Stimulated activated CD4-positive, alpha-beta T cell treated with anti-CD3 and anti-CD28 coated beads, Interleukin-12 subunit alpha, Interleukin-12 subunit beta, amount 100 ng/mL, for 24 hours (primary cell): Measurements from ENCODE around the gene MRPL17.

Experiments
- DNase-seq, 2 experiments: peaks; one replicate each; pipeline ENCODE4 v3.0.0-alpha.2; 2020; ENCODE audit warnings: low read depth in 2 of 2

Gene MRPL17

GRCh38 chr11:6682591-6682935 lies 577 bp downstream of the MRPL17 start:
- DNase-seq, result no peak

GRCh38 chr11:6681949-6682348 lies 1.2 kb downstream of the MRPL17 start:
- DNase-seq, result no peak

- DNase-seq, result no peak
Measured at GRCh38 chr11:6681505-6681904, 1.6 kb downstream of the MRPL17 start.

GRCh38 chr11:6677018-6677417 lies 6.1 kb downstream of the MRPL17 start:
- DNase-seq, result no peak

GRCh38 chr11:6674862-6675261 lies 8.3 kb downstream of the MRPL17 start:
- DNase-seq, result no peak

- DNase-seq, result no peak
Measured at GRCh38 chr11:6674219-6674597, 8.9 kb downstream of the MRPL17 start.

- DNase-seq, result no peak
Measured at GRCh38 chr11:6673523-6674218, 9.5 kb downstream of the MRPL17 start.

- no peak for DNase-seq
Measured at GRCh38 chr11:6671991-6672390, 11.1 kb downstream of the MRPL17 start.

GRCh38 chr11:6670202-6670830 lies 12.8 kb downstream of the MRPL17 start:
- DNase-seq, result no peak

GRCh38 chr11:6667733-6668374 lies 15.3 kb downstream of the MRPL17 start:
- no peak for DNase-seq

- DNase-seq, result no peak
Measured at GRCh38 chr11:6666302-6667183, 16.6 kb downstream of the MRPL17 start.

- DNase-seq, result no peak
Measured at GRCh38 chr11:6664551-6664950, 18.6 kb downstream of the MRPL17 start.

GRCh38 chr11:6663794-6664469 lies 19.2 kb downstream of the MRPL17 start:
- no peak for DNase-seq

- no peak for DNase-seq
Measured at GRCh38 chr11:6660712-6661111, 22.4 kb downstream of the MRPL17 start.

- no peak for DNase-seq
Measured at GRCh38 chr11:6658647-6659046, 24.5 kb downstream of the MRPL17 start.

- no peak for DNase-seq
Measured at GRCh38 chr11:6657346-6657745, 25.8 kb downstream of the MRPL17 start.

- DNase-seq, result no peak
Measured at GRCh38 chr11:6656936-6657335, 26.2 kb downstream of the MRPL17 start.

GRCh38 chr11:6656584-6656915 lies 26.6 kb downstream of the MRPL17 start:
- no peak for DNase-seq

GRCh38 chr11:6655790-6656583 lies 27.2 kb downstream of the MRPL17 start, which contains the start of gene DCHS1:
DCHS1 (minus strand) TSS chr11:6655809; CDS start chr11:6641613, 14,196 bp downstream.
- no peak for DNase-seq

GRCh38 chr11:6655020-6655789 lies 27.9 kb downstream of the MRPL17 start:
- no peak for DNase-seq
